Measurements from ENCODE around the gene INMT.

Gene INMT

GRCh38 chr7:30782690-30783089, 30.8 kb downstream of the INMT start:
- no peak for DNase-seq (ENCODE audit: low read depth, low spot score)
- H3K4me1 ChIP-seq (ENCODE audit: control insufficient read depth, insufficient read depth, low read length), result no peaks in the 10 kb centered on the region
- H3K27ac ChIP-seq (ENCODE audit: low read length), result no peak overlapping the region
- no peaks in the 10 kb centered on the region for H3K27me3 ChIP-seq (ENCODE audit: control insufficient read depth, insufficient read depth, low read length)
- no peaks in the 10 kb centered on the region for H3K9me3 ChIP-seq (ENCODE audit: control insufficient read depth, insufficient read depth, low read length)
- no peak overlapping the region for H3K4me3 ChIP-seq (ENCODE audit: low read length)
- H3K36me3 ChIP-seq (ENCODE audit: control insufficient read depth, insufficient read depth, low read length), result no peaks in the 10 kb centered on the region; the same call in 1 of the 2 replicates

- H3K4me3 ChIP-seq (ENCODE audit: low read length), result no peak overlapping the region
- no peaks in the 10 kb centered on the region for H3K4me1 ChIP-seq (ENCODE audit: control insufficient read depth, insufficient read depth, low read length)
- no CpG with 5 or more reads among the region's 9 CpGs for WGBS (ENCODE audit: insufficient coverage, insufficient read length)
- no peaks in the 10 kb centered on the region; the same call in 1 of the 2 replicates for H3K36me3 ChIP-seq (ENCODE audit: control insufficient read depth, insufficient read depth, low read length)
- no peak overlapping the region for H3K27ac ChIP-seq (ENCODE audit: low read length)
- no peak for DNase-seq (ENCODE audit: low read depth, low spot score)
- no peaks in the 10 kb centered on the region for H3K27me3 ChIP-seq (ENCODE audit: control insufficient read depth, insufficient read depth, low read length)
- no peaks in the 10 kb centered on the region for H3K9me3 ChIP-seq (ENCODE audit: control insufficient read depth, insufficient read depth, low read length)
These were observed 33.9 kb downstream of the INMT start for GRCh38 chr7:30785786-30786185.

- no peaks in the 10 kb centered on the region; the same call in 1 of the 2 replicates for H3K36me3 ChIP-seq (ENCODE audit: control insufficient read depth, insufficient read depth, low read length)
- H3K27ac ChIP-seq (ENCODE audit: low read length), result no peak overlapping the region
- no peak for DNase-seq (ENCODE audit: low read depth, low spot score)
- H3K4me3 ChIP-seq (ENCODE audit: low read length), result no peak overlapping the region
- H3K9me3 ChIP-seq (ENCODE audit: control insufficient read depth, insufficient read depth, low read length), result no peaks in the 10 kb centered on the region
- no peaks in the 10 kb centered on the region for H3K27me3 ChIP-seq (ENCODE audit: control insufficient read depth, insufficient read depth, low read length)
- WGBS (ENCODE audit: insufficient coverage, insufficient read length), result no CpG with 5 or more reads among the region's 1 CpG
- no peaks in the 10 kb centered on the region for H3K4me1 ChIP-seq (ENCODE audit: control insufficient read depth, insufficient read depth, low read length)
These were observed 35.6 kb downstream of the INMT start for GRCh38 chr7:30787486-30787885.

- DNase-seq (ENCODE audit: low read depth, low spot score), result no peak
- Histone ChIP-seq H3K4me3 (ENCODE audit: low read length) (no peak overlapping the region), H3K9me3 (ENCODE audit: control insufficient read depth, insufficient read depth, low read length) (no peaks in the 10 kb centered on the region), H3K36me3 (ENCODE audit: control insufficient read depth, insufficient read depth, low read length) (no peaks in the 10 kb centered on the region), H3K27me3 (ENCODE audit: control insufficient read depth, insufficient read depth, low read length) (no peaks in the 10 kb centered on the region), H3K27ac (ENCODE audit: low read length) (no peak overlapping the region), H3K4me1 (ENCODE audit: control insufficient read depth, insufficient read depth, low read length) (no peaks in the 10 kb centered on the region)
- no CpG with 5 or more reads among the region's 11 CpGs for WGBS (ENCODE audit: insufficient coverage, insufficient read length)
These were observed 36.9 kb downstream of the INMT start for GRCh38 chr7:30788640-30789333.

- no peak overlapping the region for H3K4me3 ChIP-seq (ENCODE audit: low read length)
- no peaks in the 10 kb centered on the region for H3K4me1 ChIP-seq (ENCODE audit: control insufficient read depth, insufficient read depth, low read length)
- no CpG with 5 or more reads among the region's 3 CpGs for WGBS (ENCODE audit: insufficient coverage, insufficient read length)
- H3K27me3 ChIP-seq (ENCODE audit: control insufficient read depth, insufficient read depth, low read length), result no peaks in the 10 kb centered on the region
- DNase-seq (ENCODE audit: low read depth, low spot score), result no peak
- no peaks in the 10 kb centered on the region for H3K36me3 ChIP-seq (ENCODE audit: control insufficient read depth, insufficient read depth, low read length)
- no peaks in the 10 kb centered on the region for H3K9me3 ChIP-seq (ENCODE audit: control insufficient read depth, insufficient read depth, low read length)
- no peak overlapping the region for H3K27ac ChIP-seq (ENCODE audit: low read length)
These were observed 37.4 kb downstream of the INMT start for GRCh38 chr7:30789334-30789711.

- Histone ChIP-seq H3K27ac (ENCODE audit: low read length) (no peak overlapping the region), H3K4me3 (ENCODE audit: low read length) (no peak overlapping the region), H3K9me3 (ENCODE audit: control insufficient read depth, insufficient read depth, low read length) (no peaks in the 10 kb centered on the region), H3K4me1 (ENCODE audit: control insufficient read depth, insufficient read depth, low read length) (no peaks in the 10 kb centered on the region), H3K36me3 (ENCODE audit: control insufficient read depth, insufficient read depth, low read length) (no peaks in the 10 kb centered on the region), H3K27me3 (ENCODE audit: control insufficient read depth, insufficient read depth, low read length) (no peaks in the 10 kb centered on the region)
- DNase-seq (ENCODE audit: low read depth, low spot score), result no peak
- no CpG with 5 or more reads among the region's 4 CpGs for WGBS (ENCODE audit: insufficient coverage, insufficient read length)
These were observed 38.4 kb downstream of the INMT start for GRCh38 chr7:30790356-30790755.

- no peak overlapping the region for H3K27ac ChIP-seq (ENCODE audit: low read length)
- no CpG with 5 or more reads among the region's 10 CpGs for WGBS (ENCODE audit: insufficient coverage, insufficient read length)
- H3K9me3 ChIP-seq (ENCODE audit: control insufficient read depth, insufficient read depth, low read length), result no peaks in the 10 kb centered on the region
- no peaks in the 10 kb centered on the region for H3K4me1 ChIP-seq (ENCODE audit: control insufficient read depth, insufficient read depth, low read length)
- no peaks in the 10 kb centered on the region for H3K27me3 ChIP-seq (ENCODE audit: control insufficient read depth, insufficient read depth, low read length)
- H3K4me3 ChIP-seq (ENCODE audit: low read length), result no peak overlapping the region
- peak; percentile 29 for DNase-seq (ENCODE audit: low read depth, low spot score)
- no peaks in the 10 kb centered on the region for H3K36me3 ChIP-seq (ENCODE audit: control insufficient read depth, insufficient read depth, low read length)
These were observed 39.2 kb downstream of the INMT start for GRCh38 chr7:30791114-30791513.

- DNase-seq (ENCODE audit: low read depth, low spot score), result no peak
- no peaks in the 10 kb centered on the region for H3K4me1 ChIP-seq (ENCODE audit: control insufficient read depth, insufficient read depth, low read length)
- no peaks in the 10 kb centered on the region for H3K36me3 ChIP-seq (ENCODE audit: control insufficient read depth, insufficient read depth, low read length)
- no peaks in the 10 kb centered on the region for H3K27me3 ChIP-seq (ENCODE audit: control insufficient read depth, insufficient read depth, low read length)
- H3K27ac ChIP-seq (ENCODE audit: low read length), result no peak overlapping the region
- H3K4me3 ChIP-seq (ENCODE audit: low read length), result no peak overlapping the region
- no CpG with 5 or more reads among the region's 2 CpGs for WGBS (ENCODE audit: insufficient coverage, insufficient read length)
- H3K9me3 ChIP-seq (ENCODE audit: control insufficient read depth, insufficient read depth, low read length), result no peaks in the 10 kb centered on the region
These were observed 43.4 kb downstream of the INMT start for GRCh38 chr7:30795161-30795948.

- no peaks in the 10 kb centered on the region for H3K9me3 ChIP-seq (ENCODE audit: control insufficient read depth, insufficient read depth, low read length)
- H3K27ac ChIP-seq (ENCODE audit: low read length), result no peak overlapping the region
- no peak for DNase-seq (ENCODE audit: low read depth, low spot score)
- no peaks in the 10 kb centered on the region for H3K36me3 ChIP-seq (ENCODE audit: control insufficient read depth, insufficient read depth, low read length)
- no peaks in the 10 kb centered on the region for H3K27me3 ChIP-seq (ENCODE audit: control insufficient read depth, insufficient read depth, low read length)
- no peaks in the 10 kb centered on the region for H3K4me1 ChIP-seq (ENCODE audit: control insufficient read depth, insufficient read depth, low read length)
- H3K4me3 ChIP-seq (ENCODE audit: low read length), result no peak overlapping the region
- WGBS (ENCODE audit: insufficient coverage, insufficient read length), result no CpG with 5 or more reads among the region's 1 CpG
These were observed 44.4 kb downstream of the INMT start for GRCh38 chr7:30796105-30796869.

GRCh38 chr7:30797176-30798040, 45.5 kb downstream of the INMT start:
- Histone ChIP-seq H3K9me3 (ENCODE audit: control insufficient read depth, insufficient read depth, low read length) (no peaks in the 10 kb centered on the region), H3K4me1 (ENCODE audit: control insufficient read depth, insufficient read depth, low read length) (no peaks in the 10 kb centered on the region), H3K36me3 (ENCODE audit: control insufficient read depth, insufficient read depth, low read length) (no peaks in the 10 kb centered on the region), H3K27me3 (ENCODE audit: control insufficient read depth, insufficient read depth, low read length) (no peaks in the 10 kb centered on the region), H3K4me3 (ENCODE audit: low read length) (no peak overlapping the region), H3K27ac (ENCODE audit: low read length) (no peak overlapping the region)
- no CpG with 5 or more reads among the region's 8 CpGs for WGBS (ENCODE audit: insufficient coverage, insufficient read length)
- no peak for DNase-seq (ENCODE audit: low read depth, low spot score)

Measured in iPS DF 6.9 (cell line).